Kidney (tissue), 14 donors: ENCODE data around the gene CFB. TPM values are rescaled to one million over a fixed set of nuclear protein-coding genes. Genes with fewer than 3 reads are reported as not detected.
"Not testable (repeated sequence)": the region's sequence is repeated elsewhere in the genome, so short reads cannot be mapped to it uniquely, and the experiment has no call there.

Source experiments
- DNase-seq, 5 donors: peaks; one replicate each; pipeline ENCODE4 v3.0.0-alpha.2; 2013 to 2020
- FAIRE-seq: peaks from 2 replicates; lab custom pipeline; 2012; peaks lifted over from hg19 to GRCh38; lab: Jason Lieb, UNC
- H3K27ac ChIP-seq, 2 donors: one replicate each; pipeline ENCODE4 v1.7.0; 2013; ENCODE audit warnings: low read depth in 2 of 2, low read length in 2 of 2, inconsistent platforms in 1 of 2
- H3K27me3 ChIP-seq: one replicate; pipeline ENCODE4 v1.7.1; 2013; ENCODE audit warnings: low read length, inconsistent platforms; ENCODE audit not compliant: control insufficient read depth, insufficient read depth
- H3K36me3 ChIP-seq, 3 donors: one replicate each; pipeline versions ENCODE4 v1.7.0 to v1.7.1; 2013; ENCODE audit warnings: low read length in 3 of 3, control low read depth in 1 of 3, inconsistent platforms in 1 of 3; ENCODE audit not compliant: insufficient read depth in 3 of 3, control insufficient read depth in 2 of 3
- H3K4me1 ChIP-seq, 3 donors: one replicate each; pipeline versions ENCODE4 v1.7.0 to v1.7.1; 2013; ENCODE audit warnings: low read length in 3 of 3, inconsistent platforms in 1 of 3, low read depth in 1 of 3; ENCODE audit not compliant: control insufficient read depth in 2 of 3, insufficient read depth in 2 of 3
- H3K4me3 ChIP-seq, 3 donors: one replicate each; pipeline versions ENCODE4 v1.7.0 to v1.8.1; 2013; ENCODE audit warnings: low read length in 3 of 3, control low read depth in 1 of 3, inconsistent platforms in 1 of 3
- H3K9ac ChIP-seq, 3 donors: one replicate each; pipeline versions ENCODE4 v1.7.0 to v1.7.1; 2013; ENCODE audit warnings: low read length in 3 of 3, control low read depth in 1 of 3, inconsistent platforms in 1 of 3
- H3K9me3 ChIP-seq, 3 donors: one replicate each; pipeline versions ENCODE4 v1.7.0 to v1.7.1; 2013; ENCODE audit warnings: low read length in 3 of 3, control low read depth in 1 of 3, inconsistent platforms in 1 of 3; ENCODE audit not compliant: control insufficient read depth in 2 of 3, insufficient read depth in 1 of 3
- CTCF ChIP-seq: IDR thresholded peaks from 3 replicates; pipeline ENCODE4 v1.5.1; 2012; ENCODE audit warnings: mild to moderate bottlenecking, moderate library complexity, borderline replicate concordance; ENCODE audit not compliant: insufficient read depth; ENCODE audit errors: extremely low read depth
- intact Hi-C: fragments of 100-400 bp; cut with DNase I; formaldehyde crosslinking; loops from one replicate; pipeline ENCODE4 v1.11.1; 2022
- polyA plus RNA-seq: library from polyadenylated mRNA; stranded (reverse); fragments of 350-450 nt; fragmentation: Illumina TruSeq; extraction: RNeasy Lipid Tissue Mini Kit (QIAGEN cat#74804); gene quantifications from one replicate; pipeline ENCODE4 v1.2.3, GENCODE V29; 2014; ENCODE audit warnings: low read depth, low replicate concordance; ENCODE audit not compliant: insufficient read depth
- total RNA-seq: library from RNA; stranded (reverse); fragmentation: NEBNext Ultra II Directional; extraction: Animal tissue kit (Norgen Biotek cat#: 25700); gene quantifications from one replicate; pipeline ENCODE4 v1.2.1, GENCODE V29; 2021
- donor health status: control.
- donor health status: control.
- donor health status: control.
- donor health status: control.
- donor health status: control.
- donor health status: DM: yes; HTN: yes; CAD: no.
- donor health status: Normal renal cell carcinoma (clear cell type).

The CFB gene
- total and polyA plus RNA-seq, 2 donors from 2014 or later = 154 to 200 TPM

- Histone ChIP-seq H3K36me3 (no peaks in the 10 kb centered on the region), H3K4me1 (peaks cover 4 to 17% (median 13%) of the 10 kb centered on the region in 3 donors), H3K27ac (peak within 1 kb of the TSS; percentile 82 to 91), H3K9ac (peak within 1 kb of the TSS; percentile 14 to 81 (median 40)), H3K9me3 (no peaks in the 10 kb centered on the region), H3K4me3 (peak within 1 kb of the TSS; percentile 50 to 87 (median 60)), H3K27me3 (no peaks in the 10 kb centered on the region)
- DNase-seq (peak; percentile 97 to 99 (median 98)), FAIRE-seq (no peak)
- no peak for TF ChIP-seq CTCF
- intact Hi-C loops = no loop called here
Observed at GRCh38 chr6:31901953-31902643, 43.8 kb upstream of the CFB start, which contains the start of gene ZBTB12. Gene ZBTB12 (minus strand): TSS chr6:31902086. CDS start chr6:31901305, 781 bp downstream.

GRCh38 chr6:31903957-31904356, 41.9 kb upstream of the CFB start:
- TF ChIP-seq CTCF = no peak
- no peak for DNase-seq
- Histone ChIP-seq H3K9me3 (no peaks in the 10 kb centered on the region), H3K27ac (no peak overlapping the region), H3K4me3 (no peak overlapping the region), H3K27me3 (no peaks in the 10 kb centered on the region), H3K4me1 (peaks cover 0 to 13% (median 8%) of the 10 kb centered on the region in 3 donors), H3K36me3 (no peaks in the 10 kb centered on the region), H3K9ac (no peak overlapping the region)
- no peak for FAIRE-seq
- intact Hi-C loops = no loop called here

- intact Hi-C loops = no loop called here
- Histone ChIP-seq H3K27me3 (no peaks in the 10 kb centered on the region), H3K27ac (no peak overlapping the region), H3K36me3 (no peaks in the 10 kb centered on the region), H3K9ac (no peak overlapping the region), H3K4me3 (no peak overlapping the region), H3K9me3 (no peaks in the 10 kb centered on the region), H3K4me1 (peaks cover 0 to 10% (median 8%) of the 10 kb centered on the region in 3 donors)
- DNase-seq = no peak
- FAIRE-seq = no peak
- TF ChIP-seq CTCF = no peak
Observed at GRCh38 chr6:31905041-31905440, 40.9 kb upstream of the CFB start.

GRCh38 chr6:31906122-31906521, 39.8 kb upstream of the CFB start:
- intact Hi-C loops = no loop called here
- DNase-seq = no peak
- no peak for TF ChIP-seq CTCF
- no peak for FAIRE-seq
- no peak overlapping the region for H3K27ac ChIP-seq
- H3K9ac ChIP-seq = no peak overlapping the region
- H3K9me3 ChIP-seq = no peaks in the 10 kb centered on the region
- H3K27me3 ChIP-seq = no peaks in the 10 kb centered on the region
- no peak overlapping the region for H3K4me3 ChIP-seq
- H3K36me3 ChIP-seq = no peaks in the 10 kb centered on the region
- H3K4me1 ChIP-seq = peaks cover 0 to 8% (median 6%) of the 10 kb centered on the region in 3 donors

- H3K9ac ChIP-seq, H3K9me3 ChIP-seq, DNase-seq, H3K27ac ChIP-seq, H3K36me3 ChIP-seq, H3K27me3 ChIP-seq, FAIRE-seq, H3K4me1 ChIP-seq, H3K4me3 ChIP-seq, intact Hi-C loops: not testable (repeated sequence)
Observed at GRCh38 chr6:31906727-31907126, 39.2 kb upstream of the CFB start.
